ENCODE measurements around the gene CLP1.

The CLP1 gene

GRCh38 chr11:57630171-57630570 lies 27.4 kb upstream of the CLP1 start:
- no peaks in the 10 kb centered on the region for H3K4me1 ChIP-seq (ENCODE audit: control insufficient read depth, insufficient read depth, low read length)
- no peak overlapping the region for H3K27ac ChIP-seq (ENCODE audit: low read depth, low read length)
- H3K9me3 ChIP-seq (ENCODE audit: control insufficient read depth, insufficient read depth, low read length): no peaks in the 10 kb centered on the region
- H3K27me3 ChIP-seq (ENCODE audit: control insufficient read depth, insufficient read depth, low read length): no peaks in the 10 kb centered on the region; the same call in 1 of the 2 replicates
- H3K36me3 ChIP-seq (ENCODE audit: control insufficient read depth, insufficient read depth, low read length): no peaks in the 10 kb centered on the region
- H3K4me3 ChIP-seq (ENCODE audit: low read depth, low read length): no peak overlapping the region
- no peak overlapping the region for H3K9ac ChIP-seq (ENCODE audit: low read depth, low read length)

GRCh38 chr11:57632116-57632515 lies 25.4 kb upstream of the CLP1 start:
- Histone ChIP-seq H3K36me3 (ENCODE audit: control insufficient read depth, insufficient read depth, low read length) (no peaks in the 10 kb centered on the region), H3K4me1 (ENCODE audit: control insufficient read depth, insufficient read depth, low read length) (no peaks in the 10 kb centered on the region), H3K27ac (ENCODE audit: low read depth, low read length) (no peak overlapping the region), H3K27me3 (ENCODE audit: control insufficient read depth, insufficient read depth, low read length) (no peaks in the 10 kb centered on the region; the same call in 1 of the 2 replicates), H3K9ac (ENCODE audit: low read depth, low read length) (no peak overlapping the region), H3K9me3 (ENCODE audit: control insufficient read depth, insufficient read depth, low read length) (no peaks in the 10 kb centered on the region), H3K4me3 (ENCODE audit: low read depth, low read length) (no peak overlapping the region)

GRCh38 chr11:57633394-57634070 lies 24.0 kb upstream of the CLP1 start:
- H3K27me3 ChIP-seq (ENCODE audit: control insufficient read depth, insufficient read depth, low read length): no peaks in the 10 kb centered on the region; the same call in 1 of the 2 replicates
- H3K36me3 ChIP-seq (ENCODE audit: control insufficient read depth, insufficient read depth, low read length): no peaks in the 10 kb centered on the region
- H3K9me3 ChIP-seq (ENCODE audit: control insufficient read depth, insufficient read depth, low read length): no peaks in the 10 kb centered on the region
- no peak overlapping the region for H3K4me3 ChIP-seq (ENCODE audit: low read depth, low read length)
- no peak overlapping the region for H3K27ac ChIP-seq (ENCODE audit: low read depth, low read length)
- H3K4me1 ChIP-seq (ENCODE audit: control insufficient read depth, insufficient read depth, low read length): peaks cover 7% of the 10 kb centered on the region
- no peak overlapping the region for H3K9ac ChIP-seq (ENCODE audit: low read depth, low read length)

DNA sequence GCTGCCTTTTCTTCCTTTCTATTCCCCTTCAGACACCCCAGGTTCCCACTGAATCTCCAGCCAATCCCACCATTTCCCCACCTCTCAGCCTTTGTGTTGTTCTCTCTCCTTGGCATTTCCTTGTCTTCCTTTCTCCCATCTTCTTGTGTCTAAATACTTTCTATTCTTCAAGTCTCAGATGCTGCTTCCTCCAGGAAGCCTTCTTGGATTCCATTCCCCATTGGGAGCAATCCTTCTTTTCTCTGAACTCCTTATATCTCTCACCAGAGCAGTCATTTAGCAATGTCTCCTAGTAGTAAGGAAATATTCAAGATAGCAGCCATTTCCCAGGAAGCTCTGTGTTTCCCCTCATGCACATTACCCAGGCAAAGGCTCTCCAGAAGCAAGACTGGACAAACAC lies 23.3 kb upstream of the CLP1 start:
- H3K4me3 ChIP-seq (ENCODE audit: low read depth, low read length): no peak overlapping the region
- H3K9me3 ChIP-seq (ENCODE audit: control insufficient read depth, insufficient read depth, low read length): no peaks in the 10 kb centered on the region
- peaks cover 7% of the 10 kb centered on the region for H3K4me1 ChIP-seq (ENCODE audit: control insufficient read depth, insufficient read depth, low read length)
- H3K27me3 ChIP-seq (ENCODE audit: control insufficient read depth, insufficient read depth, low read length): no peaks in the 10 kb centered on the region; the same call in 1 of the 2 replicates
- no peak overlapping the region for H3K9ac ChIP-seq (ENCODE audit: low read depth, low read length)
- no peaks in the 10 kb centered on the region for H3K36me3 ChIP-seq (ENCODE audit: control insufficient read depth, insufficient read depth, low read length)
- H3K27ac ChIP-seq (ENCODE audit: low read depth, low read length): no peak overlapping the region

- Histone ChIP-seq H3K4me1 (ENCODE audit: control insufficient read depth, insufficient read depth, low read length) (peaks cover 13% of the 10 kb centered on the region), H3K4me3 (ENCODE audit: low read depth, low read length) (no peak overlapping the region), H3K9me3 (ENCODE audit: control insufficient read depth, insufficient read depth, low read length) (no peaks in the 10 kb centered on the region), H3K27me3 (ENCODE audit: control insufficient read depth, insufficient read depth, low read length) (no peaks in the 10 kb centered on the region; the same call in 1 of the 2 replicates), H3K27ac (ENCODE audit: low read depth, low read length) (no peak overlapping the region), H3K9ac (ENCODE audit: low read depth, low read length) (no peak overlapping the region), H3K36me3 (ENCODE audit: control insufficient read depth, insufficient read depth, low read length) (peaks cover 7% of the 10 kb centered on the region)
Observed at GRCh38 chr11:57635246-57635645, 22.3 kb upstream of the CLP1 start.

- Histone ChIP-seq H3K9ac (ENCODE audit: low read depth, low read length) (peak overlapping the region; percentile 88), H3K9me3 (ENCODE audit: control insufficient read depth, insufficient read depth, low read length) (no peaks in the 10 kb centered on the region), H3K4me3 (ENCODE audit: low read depth, low read length) (peak overlapping the region; percentile 54)
Observed at GRCh38 chr11:57637626-57638004, 19.9 kb upstream of the CLP1 start.

DNA sequence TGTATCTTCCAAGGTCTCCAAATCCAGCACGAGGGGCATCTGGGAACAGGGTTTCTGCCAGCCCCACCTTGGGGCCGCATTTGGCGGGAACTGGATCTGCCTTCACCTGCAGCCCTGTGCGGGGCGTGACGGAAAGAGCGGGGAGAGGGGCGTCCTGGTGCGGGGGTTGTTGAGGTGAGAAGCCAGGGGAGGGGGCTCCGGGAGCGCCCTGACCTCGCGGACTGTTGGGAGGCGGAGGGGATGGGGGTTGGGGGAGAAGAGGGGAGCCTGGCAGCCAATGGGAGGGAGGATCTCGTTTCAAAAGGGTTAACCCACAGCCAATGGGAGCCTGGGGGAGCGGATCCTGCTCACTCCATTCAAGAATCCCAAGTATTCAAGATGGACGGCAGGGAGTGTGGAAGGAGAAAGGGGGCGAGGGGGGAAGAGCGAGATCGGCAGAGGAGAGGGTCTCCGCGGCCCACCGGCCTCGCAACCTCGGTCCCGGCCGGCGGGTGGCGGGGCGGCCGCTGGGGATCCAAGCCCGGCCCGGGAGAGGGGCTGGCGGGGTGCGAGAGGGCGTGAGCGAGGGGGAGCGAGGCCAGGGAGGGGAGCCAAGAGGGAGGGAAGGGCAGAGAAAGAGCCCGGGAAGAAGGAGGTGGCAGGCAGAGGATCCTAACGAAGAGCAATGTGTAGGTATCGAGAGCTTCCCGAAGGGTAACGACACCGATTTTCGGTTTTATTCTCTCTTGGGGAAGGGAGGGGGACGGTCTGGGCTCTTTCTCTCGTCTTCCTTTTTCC lies 19.4 kb upstream of the CLP1 start:
- Histone ChIP-seq H3K9ac (ENCODE audit: low read depth, low read length) (peak overlapping the region; percentile 99), H3K27ac (ENCODE audit: low read depth, low read length) (peak overlapping the region; percentile 99), H3K9me3 (ENCODE audit: control insufficient read depth, insufficient read depth, low read length) (no peaks in the 10 kb centered on the region), H3K4me1 (ENCODE audit: control insufficient read depth, insufficient read depth, low read length) (peaks cover 36% of the 10 kb centered on the region), H3K36me3 (ENCODE audit: control insufficient read depth, insufficient read depth, low read length) (peaks cover 34% of the 10 kb centered on the region), H3K4me3 (ENCODE audit: low read depth, low read length) (peak overlapping the region; percentile 100), H3K27me3 (ENCODE audit: control insufficient read depth, insufficient read depth, low read length) (no peaks in the 10 kb centered on the region; the same call in 1 of the 2 replicates)

More at GRCh38 chr11:57637626-57638004, 19.9 kb upstream of the CLP1 start:
- peaks cover 33% of the 10 kb centered on the region for H3K4me1 ChIP-seq (ENCODE audit: control insufficient read depth, insufficient read depth, low read length)
- no peaks in the 10 kb centered on the region; the same call in 1 of the 2 replicates for H3K27me3 ChIP-seq (ENCODE audit: control insufficient read depth, insufficient read depth, low read length)
- peaks cover 30% of the 10 kb centered on the region for H3K36me3 ChIP-seq (ENCODE audit: control insufficient read depth, insufficient read depth, low read length)
- peak overlapping the region; percentile 99 for H3K27ac ChIP-seq (ENCODE audit: low read depth, low read length)

- H3K9me3 ChIP-seq (ENCODE audit: control insufficient read depth, insufficient read depth, low read length): no peaks in the 10 kb centered on the region
- peak overlapping the region; percentile 100 for H3K4me3 ChIP-seq (ENCODE audit: low read depth, low read length)
- H3K36me3 ChIP-seq (ENCODE audit: control insufficient read depth, insufficient read depth, low read length): peaks cover 40% of the 10 kb centered on the region
- peaks cover 41% of the 10 kb centered on the region for H3K4me1 ChIP-seq (ENCODE audit: control insufficient read depth, insufficient read depth, low read length)
- no peaks in the 10 kb centered on the region; the same call in 1 of the 2 replicates for H3K27me3 ChIP-seq (ENCODE audit: control insufficient read depth, insufficient read depth, low read length)
- H3K27ac ChIP-seq (ENCODE audit: low read depth, low read length): peak overlapping the region; percentile 99
- H3K9ac ChIP-seq (ENCODE audit: low read depth, low read length): peak overlapping the region; percentile 99
Observed at GRCh38 chr11:57638811-57639320, 18.7 kb upstream of the CLP1 start.

- Histone ChIP-seq H3K27me3 (ENCODE audit: control insufficient read depth, insufficient read depth, low read length) (no peaks in the 10 kb centered on the region), H3K9ac (ENCODE audit: low read depth, low read length) (peak overlapping the region; percentile 99), H3K4me1 (ENCODE audit: control insufficient read depth, insufficient read depth, low read length) (peaks cover 45% of the 10 kb centered on the region), H3K4me3 (ENCODE audit: low read depth, low read length) (peak overlapping the region; percentile 100), H3K36me3 (ENCODE audit: control insufficient read depth, insufficient read depth, low read length) (peaks cover 41% of the 10 kb centered on the region), H3K9me3 (ENCODE audit: control insufficient read depth, insufficient read depth, low read length) (no peaks in the 10 kb centered on the region), H3K27ac (ENCODE audit: low read depth, low read length) (peak overlapping the region; percentile 99)
Observed at GRCh38 chr11:57639321-57640067, 18.1 kb upstream of the CLP1 start.

GRCh38 chr11:57640068-57640800 lies 17.3 kb upstream of the CLP1 start:
- Histone ChIP-seq H3K27me3 (ENCODE audit: control insufficient read depth, insufficient read depth, low read length) (no peaks in the 10 kb centered on the region), H3K4me1 (ENCODE audit: control insufficient read depth, insufficient read depth, low read length) (peaks cover 50% of the 10 kb centered on the region), H3K27ac (ENCODE audit: low read depth, low read length) (peak overlapping the region; percentile 99), H3K4me3 (ENCODE audit: low read depth, low read length) (peak overlapping the region; percentile 100), H3K9ac (ENCODE audit: low read depth, low read length) (peak overlapping the region; percentile 75), H3K36me3 (ENCODE audit: control insufficient read depth, insufficient read depth, low read length) (peaks cover 41% of the 10 kb centered on the region), H3K9me3 (ENCODE audit: control insufficient read depth, insufficient read depth, low read length) (no peaks in the 10 kb centered on the region)
